T-helper 1 cell treated with Interleukin-12 subunit alpha and Interleukin-12 subunit beta and Interleukin-4 antibody, amounts not matched to agents 30 μg/mL and 1 μg/mL, for 36 hours (primary cell): Measurements from ENCODE around the gene OAF.

Experiments
- H3K27ac Mint-ChIP-seq: one replicate; pipeline ENCODE4 v1.8.0; 2021; ENCODE audit warnings: mild to moderate bottlenecking, mixed read lengths
- H3K27me3 Mint-ChIP-seq: one replicate; pipeline ENCODE4 v1.8.0; 2021; ENCODE audit warnings: low read depth, mixed read lengths
- H3K36me3 Mint-ChIP-seq: one replicate; pipeline ENCODE4 v1.8.0; 2021; ENCODE audit warnings: low read depth, mixed read lengths
- H3K4me1 Mint-ChIP-seq: one replicate; pipeline ENCODE4 v1.8.0; 2021; ENCODE audit warnings: low read depth, mixed read lengths
- H3K4me3 Mint-ChIP-seq: one replicate; pipeline ENCODE4 v1.8.0; 2021; ENCODE audit warnings: mild to moderate bottlenecking, moderate library complexity, mixed read lengths
- H3K9me3 Mint-ChIP-seq: one replicate; pipeline ENCODE4 v1.8.0; 2021; ENCODE audit warnings: mixed read lengths

OAF gene

DNA sequence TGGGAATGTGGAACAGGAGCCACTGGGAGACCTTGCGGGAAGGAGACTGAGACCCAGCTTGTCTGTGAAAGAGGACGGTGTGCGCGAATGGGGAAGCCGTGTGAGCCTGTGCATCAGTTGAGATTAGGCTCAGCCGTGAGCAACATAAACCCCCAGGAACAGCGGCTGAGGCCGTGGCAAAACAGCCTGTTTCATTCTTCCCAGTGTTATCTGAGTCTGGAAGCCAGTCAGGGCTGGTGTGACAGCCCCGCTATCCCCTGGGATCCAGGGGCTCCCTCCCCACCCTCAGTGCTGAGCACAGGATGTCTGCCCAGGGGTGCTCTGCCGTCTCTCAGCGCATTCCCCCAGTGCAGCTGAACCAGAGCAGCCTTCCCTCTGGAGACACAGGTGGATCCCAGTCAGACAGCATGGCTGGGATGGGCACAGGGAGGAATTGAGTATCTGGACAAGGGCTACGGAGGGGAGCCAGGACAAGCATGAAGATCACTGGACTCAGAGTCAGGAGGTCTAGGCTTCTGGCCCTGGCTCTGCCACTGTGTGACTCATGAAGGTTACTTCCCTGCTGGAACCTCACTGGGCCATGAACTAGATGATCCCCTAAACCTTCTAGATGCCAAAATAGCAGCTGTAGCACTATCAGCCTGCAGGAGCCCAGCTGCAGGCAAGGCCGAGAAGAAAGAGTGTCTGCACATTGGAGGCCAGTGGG, 8.6 kb downstream of the OAF start:
- Mint-ChIP-seq H3K4me3 (no peak overlapping the region), H3K27ac (no peak overlapping the region), H3K4me1 (peaks cover 6% of the 10 kb centered on the region), H3K36me3 (no peaks in the 10 kb centered on the region), H3K9me3 (no peaks in the 10 kb centered on the region), H3K27me3 (peaks cover 6% of the 10 kb centered on the region)

DNA sequence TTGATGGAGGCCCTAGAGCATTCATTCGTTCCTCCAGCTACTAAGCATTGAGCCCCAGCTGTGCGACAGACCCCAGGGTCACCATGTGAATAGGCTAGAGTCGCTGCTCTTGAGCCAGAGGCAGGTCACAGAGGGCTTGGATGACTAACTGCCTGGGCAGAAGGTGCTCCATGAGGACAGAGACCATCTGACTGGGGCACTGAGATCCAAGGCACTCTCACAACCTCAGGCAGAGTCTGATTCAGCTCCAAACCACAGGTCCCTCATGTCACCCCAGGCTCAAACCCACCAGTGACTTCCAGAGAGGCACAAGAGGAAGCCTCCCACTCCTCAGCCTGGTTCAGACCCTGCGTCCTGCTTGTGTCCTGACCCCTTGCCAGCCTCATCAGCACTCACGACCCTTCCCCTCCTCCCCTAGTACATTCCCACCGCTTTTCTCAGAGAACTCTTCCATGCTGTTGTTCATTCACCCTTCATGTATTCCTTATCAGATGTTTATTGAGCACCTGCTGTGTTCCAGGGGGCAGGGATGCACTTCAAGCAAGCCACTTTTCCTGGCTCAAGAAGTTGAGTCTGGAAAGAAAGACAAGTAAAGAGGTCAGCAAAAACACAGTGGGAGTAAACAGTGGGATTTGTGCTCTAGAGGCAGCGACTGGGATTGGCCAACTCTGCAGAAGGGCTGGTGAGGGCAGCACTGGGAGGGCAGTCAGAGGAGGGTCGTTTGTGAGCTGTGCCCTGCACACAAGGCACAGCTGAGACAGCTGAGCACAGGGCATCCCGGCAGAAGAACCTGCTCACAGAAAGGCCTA, 9.3 kb downstream of the OAF start:
- Mint-ChIP-seq H3K27me3 (peaks cover 8% of the 10 kb centered on the region), H3K4me1 (peaks cover 7% of the 10 kb centered on the region), H3K4me3 (no peak overlapping the region), H3K27ac (no peak overlapping the region), H3K9me3 (no peaks in the 10 kb centered on the region), H3K36me3 (no peaks in the 10 kb centered on the region)

- Mint-ChIP-seq H3K9me3 (no peaks in the 10 kb centered on the region), H3K27ac (no peak overlapping the region), H3K27me3 (peaks cover 10% of the 10 kb centered on the region), H3K4me3 (no peak overlapping the region), H3K4me1 (peaks cover 7% of the 10 kb centered on the region), H3K36me3 (no peaks in the 10 kb centered on the region)
Measured at GRCh38 chr11:120220747-120221037, 9.9 kb downstream of the OAF start.

DNA sequence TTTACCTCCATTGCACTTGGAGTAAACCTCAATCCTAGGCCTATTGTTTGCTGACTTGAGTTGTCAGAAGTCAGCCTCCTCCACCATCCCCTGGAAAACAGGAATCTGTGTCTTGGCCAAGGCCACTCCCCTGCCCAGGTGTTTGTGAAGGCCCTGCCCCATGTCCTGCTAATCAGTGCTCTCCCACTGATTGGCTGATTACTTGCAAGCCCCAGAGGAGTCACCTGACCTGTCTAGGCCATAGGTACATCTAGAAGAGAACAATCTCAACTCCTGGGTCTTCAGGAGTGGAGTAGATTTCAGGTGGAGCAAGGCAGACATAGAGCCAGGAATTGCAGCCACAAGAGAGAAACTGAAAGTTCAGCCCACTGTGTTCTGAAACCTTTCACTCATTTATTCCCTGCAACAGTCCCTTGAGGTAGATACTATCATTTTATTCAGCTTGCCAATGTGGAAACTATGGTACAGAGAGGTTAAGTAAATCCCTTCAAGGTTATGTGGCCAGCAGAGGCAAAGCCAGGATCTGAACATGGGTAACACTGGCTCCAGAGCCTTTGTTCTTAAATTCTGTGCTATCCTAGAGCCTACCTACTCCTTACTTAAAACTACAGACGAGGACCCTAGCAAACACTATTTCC, 10.4 kb downstream of the OAF start:
- H3K9me3 Mint-ChIP-seq, result no peaks in the 10 kb centered on the region
- no peak overlapping the region for H3K4me3 Mint-ChIP-seq
- H3K4me1 Mint-ChIP-seq, result peaks cover 7% of the 10 kb centered on the region
- no peak overlapping the region for H3K27ac Mint-ChIP-seq
- H3K27me3 Mint-ChIP-seq, result peaks cover 13% of the 10 kb centered on the region
- no peaks in the 10 kb centered on the region for H3K36me3 Mint-ChIP-seq

GRCh38 chr11:120222916-120223315, 12.1 kb downstream of the OAF start:
- Mint-ChIP-seq H3K4me1 (peaks cover 9% of the 10 kb centered on the region), H3K27me3 (peaks cover 13% of the 10 kb centered on the region), H3K4me3 (no peak overlapping the region), H3K27ac (no peak overlapping the region), H3K36me3 (no peaks in the 10 kb centered on the region), H3K9me3 (no peaks in the 10 kb centered on the region)

GRCh38 chr11:120223793-120224192, 13.0 kb downstream of the OAF start:
- no peaks in the 10 kb centered on the region for H3K9me3 Mint-ChIP-seq
- H3K36me3 Mint-ChIP-seq, result no peaks in the 10 kb centered on the region
- no peak overlapping the region for H3K4me3 Mint-ChIP-seq
- peaks cover 16% of the 10 kb centered on the region for H3K27me3 Mint-ChIP-seq
- no peak overlapping the region for H3K27ac Mint-ChIP-seq
- peaks cover 9% of the 10 kb centered on the region for H3K4me1 Mint-ChIP-seq

DNA sequence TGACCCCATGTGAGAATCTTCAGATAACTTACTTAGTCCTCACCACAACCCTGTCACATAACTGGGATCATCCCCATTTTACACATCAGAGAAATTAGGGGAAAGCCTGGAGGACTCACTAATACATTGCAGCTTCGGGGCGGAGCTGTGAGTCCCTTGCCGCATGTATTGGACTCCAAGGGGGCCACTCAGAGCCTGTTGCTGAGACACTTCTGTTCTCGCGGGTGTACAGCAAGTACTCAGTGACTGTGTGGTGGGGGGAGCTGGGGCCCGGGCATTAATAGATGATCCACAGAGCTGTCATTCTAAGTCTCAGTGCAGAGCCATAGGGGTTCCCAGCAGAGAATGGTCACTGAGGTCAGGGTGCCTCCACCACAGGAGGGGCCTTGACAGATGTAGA, 13.5 kb downstream of the OAF start:
- peaks cover 9% of the 10 kb centered on the region for H3K4me1 Mint-ChIP-seq
- no peak overlapping the region for H3K4me3 Mint-ChIP-seq
- H3K36me3 Mint-ChIP-seq, result no peaks in the 10 kb centered on the region
- no peak overlapping the region for H3K27ac Mint-ChIP-seq
- peaks cover 16% of the 10 kb centered on the region for H3K27me3 Mint-ChIP-seq
- no peaks in the 10 kb centered on the region for H3K9me3 Mint-ChIP-seq

- H3K4me3 Mint-ChIP-seq, result no peak overlapping the region
- no peak overlapping the region for H3K27ac Mint-ChIP-seq
- peaks cover 20% of the 10 kb centered on the region for H3K27me3 Mint-ChIP-seq
- peaks cover 9% of the 10 kb centered on the region for H3K4me1 Mint-ChIP-seq
- H3K9me3 Mint-ChIP-seq, result no peaks in the 10 kb centered on the region
- no peaks in the 10 kb centered on the region for H3K36me3 Mint-ChIP-seq
Measured at GRCh38 chr11:120224972-120225909, 14.4 kb downstream of the OAF start.

GRCh38 chr11:120226242-120226641, 15.4 kb downstream of the OAF start:
- peaks cover 7% of the 10 kb centered on the region for H3K4me1 Mint-ChIP-seq
- H3K27ac Mint-ChIP-seq, result no peak overlapping the region
- no peak overlapping the region for H3K4me3 Mint-ChIP-seq
- H3K27me3 Mint-ChIP-seq, result peaks cover 20% of the 10 kb centered on the region
- H3K9me3 Mint-ChIP-seq, result no peaks in the 10 kb centered on the region
- H3K36me3 Mint-ChIP-seq, result no peaks in the 10 kb centered on the region

GRCh38 chr11:120226714-120227113, 15.9 kb downstream of the OAF start:
- Mint-ChIP-seq H3K36me3 (no peaks in the 10 kb centered on the region), H3K9me3 (no peaks in the 10 kb centered on the region), H3K27me3 (peaks cover 20% of the 10 kb centered on the region), H3K27ac (no peak overlapping the region), H3K4me3 (no peak overlapping the region), H3K4me1 (peaks cover 3% of the 10 kb centered on the region)

DNA sequence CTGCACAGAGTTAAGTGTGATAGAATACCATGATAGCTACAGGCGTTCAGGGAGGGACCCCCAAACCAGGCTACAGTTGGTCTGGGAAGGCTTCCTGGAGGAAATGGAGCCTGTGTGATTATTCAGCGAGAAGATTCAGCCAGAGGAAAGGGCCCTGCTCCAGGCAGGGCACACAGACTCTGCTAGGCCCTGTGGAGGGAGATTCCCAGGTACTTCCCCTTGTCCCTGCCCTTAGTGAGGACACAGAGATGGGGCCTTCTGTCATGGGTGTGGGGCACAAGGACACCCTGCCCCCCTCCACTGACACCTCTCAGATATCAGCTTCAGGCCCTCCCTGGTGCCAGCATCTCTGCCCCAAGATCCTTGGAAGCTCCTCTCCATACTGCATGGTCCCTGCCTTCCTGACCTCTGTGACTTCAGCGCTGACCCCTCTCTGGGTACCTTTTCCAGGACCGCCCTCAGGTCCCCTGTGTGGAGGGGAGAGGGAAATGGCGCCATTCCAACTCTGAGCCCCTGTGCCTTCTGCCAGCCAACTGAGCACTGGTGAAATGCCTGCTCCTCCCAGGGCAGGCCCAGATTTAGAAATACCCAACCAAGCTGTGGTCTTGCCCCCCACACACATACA, 16.5 kb downstream of the OAF start:
- Mint-ChIP-seq H3K27me3 (peaks cover 20% of the 10 kb centered on the region), H3K4me1 (peaks cover 3% of the 10 kb centered on the region), H3K9me3 (no peaks in the 10 kb centered on the region), H3K4me3 (no peak overlapping the region), H3K27ac (no peak overlapping the region), H3K36me3 (no peaks in the 10 kb centered on the region)

DNA sequence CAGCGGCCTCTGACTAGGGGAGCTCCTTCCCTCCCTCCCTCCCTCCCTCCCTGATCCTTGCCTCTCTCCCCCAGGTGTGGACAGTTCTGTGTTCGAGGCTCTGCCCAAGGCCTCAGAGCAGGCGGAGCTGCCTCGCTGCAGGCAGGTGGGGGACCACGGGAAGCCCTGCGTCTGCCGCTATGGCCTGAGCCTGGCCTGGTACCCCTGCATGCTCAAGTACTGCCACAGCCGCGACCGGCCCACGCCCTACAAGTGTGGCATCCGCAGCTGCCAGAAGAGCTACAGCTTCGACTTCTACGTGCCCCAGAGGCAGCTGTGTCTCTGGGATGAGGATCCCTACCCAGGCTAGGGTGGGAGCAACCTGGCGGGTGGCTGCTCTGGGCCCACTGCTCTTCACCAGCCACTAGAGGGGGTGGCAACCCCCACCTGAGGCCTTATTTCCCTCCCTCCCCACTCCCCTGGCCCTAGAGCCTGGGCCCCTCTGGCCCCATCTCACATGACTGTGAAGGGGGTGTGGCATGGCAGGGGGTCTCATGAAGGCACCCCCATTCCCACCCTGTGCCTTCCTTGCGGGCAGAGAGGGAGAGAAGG, 18.1 kb downstream of the OAF start:
- H3K9me3 Mint-ChIP-seq, result no peaks in the 10 kb centered on the region
- H3K4me3 Mint-ChIP-seq, result no peak overlapping the region
- peaks cover 3% of the 10 kb centered on the region for H3K4me1 Mint-ChIP-seq
- H3K36me3 Mint-ChIP-seq, result no peaks in the 10 kb centered on the region
- H3K27ac Mint-ChIP-seq, result no peak overlapping the region
- peaks cover 28% of the 10 kb centered on the region for H3K27me3 Mint-ChIP-seq

- H3K4me3 Mint-ChIP-seq, result no peak overlapping the region
- H3K4me1 Mint-ChIP-seq, result peaks cover 3% of the 10 kb centered on the region
- no peaks in the 10 kb centered on the region for H3K36me3 Mint-ChIP-seq
- no peaks in the 10 kb centered on the region for H3K9me3 Mint-ChIP-seq
- no peak overlapping the region for H3K27ac Mint-ChIP-seq
- H3K27me3 Mint-ChIP-seq, result peaks cover 29% of the 10 kb centered on the region
Measured at GRCh38 chr11:120229451-120230424, 18.9 kb downstream of the OAF start.
